HG03139 (cell line): ENCODE measurements around the gene CAPZA1.

ENCODE experiments used
- ATAC-seq: cut with Tn5 transposase; IDR thresholded peaks from one replicate; pipeline ENCODE4 v1.9.1; 2021; ENCODE audit not compliant: unreplicated experiment

Gene CAPZA1

GRCh38 chr1:112675728-112676381 is 56.2 kb downstream of the CAPZA1 start:
- no peak for ATAC-seq

GRCh38 chr1:112676543-112676942 is 56.9 kb downstream of the CAPZA1 start:
- ATAC-seq, result no peak

- no peak for ATAC-seq
Measured at GRCh38 chr1:112677501-112677900, 57.9 kb downstream of the CAPZA1 start.

- no peak for ATAC-seq
Measured at GRCh38 chr1:112678605-112679004, 59.0 kb downstream of the CAPZA1 start.

- no peak for ATAC-seq
Measured at GRCh38 chr1:112685913-112686312, 66.3 kb downstream of the CAPZA1 start.

- no peak for ATAC-seq
Measured at GRCh38 chr1:112686417-112686816, 66.8 kb downstream of the CAPZA1 start.

GRCh38 chr1:112686835-112687234 is 67.2 kb downstream of the CAPZA1 start:
- no peak for ATAC-seq

- ATAC-seq, result no peak
Measured at GRCh38 chr1:112687361-112687760, 67.7 kb downstream of the CAPZA1 start.

- no peak for ATAC-seq
Measured at GRCh38 chr1:112687785-112688496, 68.3 kb downstream of the CAPZA1 start.

GRCh38 chr1:112688781-112689193 is 69.2 kb downstream of the CAPZA1 start:
- no peak for ATAC-seq

- ATAC-seq, result no peak
Measured at GRCh38 chr1:112689196-112689841, 69.7 kb downstream of the CAPZA1 start.

- ATAC-seq, result no peak
Measured at GRCh38 chr1:112689842-112690237, 70.2 kb downstream of the CAPZA1 start.

- ATAC-seq, result no peak
Measured at GRCh38 chr1:112692681-112693080, 73.0 kb downstream of the CAPZA1 start.

GRCh38 chr1:112693821-112694220 is 74.2 kb downstream of the CAPZA1 start:
- no peak for ATAC-seq

- no peak for ATAC-seq
Measured at GRCh38 chr1:112694363-112694929, 74.8 kb downstream of the CAPZA1 start.

- no peak for ATAC-seq
Measured at GRCh38 chr1:112695276-112695675, 75.6 kb downstream of the CAPZA1 start.

GRCh38 chr1:112696578-112697314 is 77.1 kb downstream of the CAPZA1 start:
- no peak for ATAC-seq

GRCh38 chr1:112697781-112698201 is 78.2 kb downstream of the CAPZA1 start:
- ATAC-seq, result no peak

- ATAC-seq, result no peak
Measured at GRCh38 chr1:112698366-112699310, 79.0 kb downstream of the CAPZA1 start.
